T-helper 9 cell (primary cell): ENCODE measurements around the gene TMEM132E.

ENCODE experiments used
- DNase-seq: peaks from one replicate; pipeline ENCODE4 v3.0.0-alpha.2; 2020

The TMEM132E gene

DNA sequence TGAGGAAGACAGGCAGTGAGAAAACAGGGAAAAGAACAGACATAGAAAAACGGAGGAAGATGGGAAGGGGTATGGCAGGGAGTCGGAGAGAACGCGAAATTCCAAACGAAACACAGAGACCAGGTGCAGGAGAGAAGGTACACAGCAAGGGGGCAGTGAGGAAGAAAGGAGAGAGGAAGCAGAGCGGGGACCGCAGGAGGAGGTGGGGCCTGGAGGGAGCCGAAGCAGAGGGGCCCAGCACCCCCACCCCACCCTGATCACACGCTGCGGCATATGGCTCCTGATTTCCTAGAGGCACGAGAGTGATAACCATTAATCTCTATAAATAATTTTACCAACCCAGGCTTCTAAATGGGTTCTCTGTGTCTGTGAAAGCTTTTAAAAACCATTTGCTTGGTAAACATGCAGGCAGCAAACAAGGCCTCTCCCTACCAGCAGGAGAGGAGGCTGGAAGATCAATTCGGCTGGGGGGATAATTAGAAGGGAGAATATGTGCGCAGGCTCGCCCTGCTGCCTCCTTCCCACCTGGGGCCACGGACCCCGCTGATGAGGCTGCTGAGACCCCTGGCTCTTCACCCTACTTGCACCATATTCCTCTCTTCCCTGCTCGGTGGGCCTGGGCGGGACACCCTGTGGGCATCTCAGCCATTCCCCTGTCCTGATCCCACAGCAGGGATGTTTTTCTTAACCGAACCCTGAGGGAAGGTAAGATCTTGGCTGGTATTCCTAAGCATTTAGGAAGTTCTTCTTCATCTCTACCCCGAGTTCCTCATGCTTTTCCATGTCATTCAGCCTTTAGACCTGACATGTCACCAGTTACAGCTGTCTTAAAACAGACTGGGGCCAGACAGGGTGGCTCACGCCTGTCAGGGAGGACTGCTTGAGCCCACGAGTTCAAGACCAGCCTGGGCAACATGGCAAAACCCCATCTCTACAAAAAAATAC is 86.7 kb downstream of the TMEM132E start:
- no peak for DNase-seq

DNA sequence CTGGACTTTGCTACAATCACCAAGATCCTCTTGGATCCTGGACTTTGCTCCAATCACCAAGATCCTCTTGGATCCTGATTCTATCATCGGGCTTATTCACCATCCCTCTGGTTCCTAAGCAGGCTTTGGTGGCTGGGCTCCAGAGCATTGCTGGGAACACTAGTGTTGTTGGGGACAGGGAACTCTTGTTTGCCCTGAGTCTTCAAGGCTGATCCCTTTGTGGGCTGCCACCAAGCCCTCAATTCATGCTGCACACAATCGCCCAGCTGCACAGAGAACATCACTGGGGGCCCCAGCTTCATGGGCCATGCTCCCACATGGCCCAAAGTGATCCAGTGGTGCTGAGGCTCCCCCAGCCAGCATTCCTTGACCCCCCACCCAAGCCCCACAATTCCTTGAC is 88.3 kb downstream of the TMEM132E start:
- no peak for DNase-seq

- DNase-seq, result no peak
Observed at GRCh38 chr17:34668206-34668605, 88.8 kb downstream of the TMEM132E start.

DNA sequence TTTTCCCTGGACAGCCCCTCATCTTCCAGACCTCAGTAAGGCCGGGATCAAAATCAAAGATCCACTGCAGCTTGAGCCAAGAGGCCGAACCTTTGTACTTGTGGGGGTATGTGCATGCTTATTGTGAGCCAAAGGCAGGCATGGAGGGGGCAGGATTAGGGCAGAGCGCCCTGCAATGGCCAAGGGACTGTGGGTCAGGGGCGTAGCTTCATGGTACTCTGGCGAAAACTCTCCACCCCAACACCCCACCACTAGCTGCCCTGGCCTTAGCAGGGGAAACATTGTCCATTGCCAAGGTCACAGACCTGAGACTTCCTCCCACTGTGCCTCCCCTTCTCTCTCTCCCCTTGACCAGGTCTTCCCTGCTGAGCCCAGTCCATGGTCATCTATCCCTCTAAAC is 90.1 kb downstream of the TMEM132E start:
- DNase-seq, result no peak

- DNase-seq, result no peak
Observed at GRCh38 chr17:34670618-34671017, 91.2 kb downstream of the TMEM132E start.

DNA sequence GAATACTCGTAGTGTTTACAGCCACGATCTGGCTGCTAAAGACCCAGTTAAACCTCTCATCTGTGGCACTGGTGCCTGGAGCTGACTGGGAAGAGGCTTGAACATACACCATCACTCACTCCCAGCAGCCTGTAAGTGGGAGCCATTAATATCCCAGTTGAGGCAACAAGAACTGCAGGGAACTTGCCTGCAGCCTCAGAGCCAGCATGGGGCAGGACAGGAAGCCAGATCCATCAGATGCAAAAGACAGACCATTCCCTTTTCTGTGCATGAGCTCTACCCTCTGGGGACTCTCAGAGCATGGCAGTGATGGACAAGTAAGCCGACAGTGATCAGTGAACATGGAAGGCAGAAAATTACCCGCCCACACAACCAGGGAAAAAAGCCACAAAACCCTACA is 91.8 kb downstream of the TMEM132E start:
- no peak for DNase-seq

DNA sequence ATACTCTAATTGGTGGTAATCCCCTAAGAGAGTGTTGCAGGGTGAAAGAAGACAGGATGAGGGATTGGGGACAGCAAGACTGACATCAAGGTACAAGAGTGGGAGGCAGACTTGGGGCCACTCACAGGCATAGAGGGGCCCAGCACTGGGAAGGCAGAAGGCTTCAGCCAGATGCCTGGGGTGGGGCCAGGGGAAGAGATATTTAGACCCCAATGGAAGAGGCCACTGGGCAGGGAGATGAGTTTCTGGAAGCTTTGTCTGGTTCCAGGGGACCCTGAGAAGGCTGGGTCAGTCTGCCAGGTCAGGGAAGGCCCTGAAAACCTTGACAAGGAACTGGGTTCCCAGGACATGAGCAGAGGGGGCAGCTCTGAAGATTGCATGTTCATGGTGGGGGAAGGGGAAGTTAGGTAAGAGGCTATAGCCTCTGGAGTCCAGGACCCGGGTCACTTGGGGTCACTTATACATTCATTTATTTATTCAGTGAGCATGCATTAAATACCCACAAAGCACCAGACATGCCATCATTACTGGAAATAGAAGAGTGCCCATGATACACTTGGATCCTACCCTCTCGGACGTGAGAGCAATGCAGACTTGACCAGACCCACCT is 92.9 kb downstream of the TMEM132E start:
- no peak for DNase-seq

DNA sequence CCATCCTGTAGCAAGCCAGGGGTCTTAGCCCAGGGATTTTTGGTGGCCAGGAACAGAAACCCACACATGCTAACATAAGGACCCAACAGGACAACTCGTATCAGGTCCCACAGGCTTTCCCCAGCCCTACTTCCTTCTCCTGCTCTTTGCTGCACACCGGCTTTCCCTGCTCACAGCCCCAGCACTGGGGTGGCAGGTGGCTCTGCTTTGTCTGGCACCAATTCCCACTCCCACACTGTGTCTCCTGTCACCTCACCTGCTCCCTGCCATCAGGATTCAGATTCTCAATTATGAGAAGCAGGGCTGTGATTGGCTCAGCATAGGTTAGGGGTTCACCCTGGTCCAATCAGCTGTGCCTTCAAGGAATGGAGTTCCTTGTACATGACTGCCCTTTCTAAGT is 94.1 kb downstream of the TMEM132E start:
- DNase-seq, result no peak

GRCh38 chr17:34673995-34674890 is 94.9 kb downstream of the TMEM132E start:
- no peak for DNase-seq

- no peak for DNase-seq
Observed at GRCh38 chr17:34675143-34675542, 95.8 kb downstream of the TMEM132E start.

GRCh38 chr17:34675605-34676004 is 96.2 kb downstream of the TMEM132E start:
- DNase-seq, result no peak

DNA sequence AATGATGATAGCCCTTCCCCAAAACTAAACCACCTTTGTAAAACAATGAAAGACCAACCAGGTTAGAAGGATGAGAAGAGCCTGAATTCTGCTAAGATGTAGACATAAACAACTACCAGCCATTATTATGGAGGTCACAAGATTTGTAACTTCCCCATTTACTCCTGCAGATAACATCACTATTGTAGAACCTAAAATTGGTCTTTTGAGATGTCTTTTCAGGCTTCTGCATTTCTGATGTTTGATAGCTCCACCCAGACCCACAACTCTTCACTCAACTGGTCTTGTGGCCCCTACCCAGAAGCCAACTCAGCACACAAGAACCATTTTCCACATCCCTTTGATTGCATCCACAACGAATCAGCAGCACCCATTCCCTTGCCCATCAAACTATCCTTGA is 100.8 kb downstream of the TMEM132E start:
- DNase-seq, result no peak

GRCh38 chr17:34682305-34682704 is 102.9 kb downstream of the TMEM132E start:
- no peak for DNase-seq

GRCh38 chr17:34683390-34683789 is 104.0 kb downstream of the TMEM132E start:
- no peak for DNase-seq
